Measurements from ENCODE around the gene MAP2K3. TPM values are rescaled to one million over a fixed set of nuclear protein-coding genes. Genes with fewer than 3 reads are reported as not detected.

The MAP2K3 gene
- total RNA-seq, 2 experiments from 2014 or later, result 87.0 to 87.2 TPM

DNA sequence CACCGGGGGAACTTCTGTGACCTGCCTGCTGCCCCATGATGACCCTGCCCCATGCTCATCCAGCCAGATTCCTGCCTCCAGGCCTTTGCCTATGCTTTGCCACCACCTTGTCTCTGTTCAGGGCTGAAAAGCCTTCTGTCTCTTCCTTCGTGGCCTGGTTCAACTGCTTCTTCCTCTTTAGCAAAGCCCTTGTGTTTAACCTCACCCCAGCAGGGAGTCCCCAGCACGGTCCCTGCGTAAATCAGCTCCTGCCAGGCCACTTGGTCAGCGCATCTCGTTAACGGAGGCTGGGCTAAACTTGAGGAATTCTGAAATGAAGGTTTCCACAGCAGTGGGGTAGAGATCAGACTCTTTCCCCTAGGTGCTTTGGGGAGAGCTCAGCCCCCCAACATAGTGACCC lies 75.5 kb downstream of the MAP2K3 start:
- no peak for DNase-seq
- CTCF ChIA-PET, result interaction anchor here (1.3 kb wide), 1 partner anchor 152 kb away, joined by 3 read pairs; no protein-coding TSS in a partner anchor
- Mint-ChIP-seq H3K27ac (no peak overlapping the region), H3K27me3 (ENCODE audit: low read depth) (no peaks in the 10 kb centered on the region), H3K4me3 (no peak overlapping the region), H3K36me3 (ENCODE audit: low read depth) (no peaks in the 10 kb centered on the region), H3K9me3 (no peaks in the 10 kb centered on the region), H3K4me1 (ENCODE audit: low read depth) (no peaks in the 10 kb centered on the region)
- intact Hi-C loops (cut with micrococcal nuclease), result no loop called here

DNA sequence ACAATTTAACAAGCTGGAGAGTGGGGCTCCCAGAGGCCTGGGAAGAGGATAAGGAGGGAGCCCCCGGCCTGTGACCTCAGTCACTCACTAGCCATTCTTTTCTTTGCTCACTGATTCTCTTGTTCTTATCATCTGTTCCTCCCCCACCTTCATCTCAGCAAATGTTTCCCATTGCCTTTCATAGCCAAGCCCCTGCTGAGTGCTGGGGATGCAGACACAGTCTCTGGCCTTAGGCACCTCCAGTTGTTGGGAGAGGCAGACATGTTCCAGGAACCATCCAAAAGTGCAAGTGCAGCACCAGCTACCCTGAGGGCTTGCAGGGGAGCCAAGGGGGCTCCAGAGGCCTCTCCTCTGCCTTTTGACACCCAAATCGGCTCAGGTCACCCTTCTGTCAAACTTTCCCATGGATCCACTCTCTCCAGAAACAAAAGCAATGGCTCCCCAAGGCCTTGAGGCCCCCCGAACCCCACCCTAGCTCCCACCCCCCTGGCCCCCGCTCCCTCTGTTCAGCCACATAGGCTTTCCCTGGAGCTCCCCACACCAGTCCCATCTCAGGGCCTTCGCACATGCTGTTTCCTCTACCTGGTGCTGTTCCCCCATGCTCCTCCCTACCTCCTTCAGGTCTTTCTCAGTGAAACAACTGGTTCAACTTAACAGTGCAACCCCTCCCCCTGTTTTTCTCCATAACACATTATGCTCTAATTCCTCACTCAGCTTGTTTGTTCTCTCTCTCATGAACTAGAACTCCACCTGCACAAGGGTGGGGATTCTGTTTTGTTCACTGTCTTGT lies 76.7 kb downstream of the MAP2K3 start:
- Mint-ChIP-seq H3K9me3 (no peaks in the 10 kb centered on the region), H3K27ac (no peak overlapping the region), H3K4me1 (ENCODE audit: low read depth) (no peaks in the 10 kb centered on the region), H3K36me3 (ENCODE audit: low read depth) (no peaks in the 10 kb centered on the region), H3K4me3 (no peak overlapping the region), H3K27me3 (ENCODE audit: low read depth) (no peaks in the 10 kb centered on the region)
- CTCF ChIA-PET, result no interaction called here
- DNase-seq, result no peak
- intact Hi-C loops (cut with micrococcal nuclease), result no loop called here

DNA sequence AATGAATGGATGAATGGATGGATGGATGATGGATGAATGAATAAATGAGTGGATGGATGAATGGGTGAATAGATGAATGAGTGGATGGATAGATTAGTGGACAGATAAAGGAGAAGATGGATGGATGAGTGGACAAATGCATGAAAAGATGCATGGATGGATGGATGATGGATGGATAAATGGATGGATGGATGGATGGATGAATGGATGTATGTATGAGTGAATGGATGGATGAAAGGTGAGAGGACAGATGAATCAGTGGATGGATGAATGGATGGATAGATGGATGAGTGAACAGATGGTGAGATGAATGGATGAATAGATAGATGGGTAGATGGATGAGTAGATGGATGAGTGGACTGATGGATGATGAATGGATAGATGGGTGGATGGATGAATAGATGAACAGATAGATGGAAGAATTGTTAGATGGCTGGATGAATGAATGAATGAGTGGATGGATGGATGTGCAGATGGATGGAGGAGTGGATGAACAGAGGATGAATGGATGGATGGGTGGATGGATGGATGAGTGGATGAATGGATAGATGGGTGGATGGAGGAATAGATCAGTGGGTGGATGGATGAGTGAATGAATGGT lies 77.9 kb downstream of the MAP2K3 start:
- no peaks in the 10 kb centered on the region for H3K9me3 Mint-ChIP-seq
- H3K27me3 Mint-ChIP-seq (ENCODE audit: low read depth), result no peaks in the 10 kb centered on the region

DNA sequence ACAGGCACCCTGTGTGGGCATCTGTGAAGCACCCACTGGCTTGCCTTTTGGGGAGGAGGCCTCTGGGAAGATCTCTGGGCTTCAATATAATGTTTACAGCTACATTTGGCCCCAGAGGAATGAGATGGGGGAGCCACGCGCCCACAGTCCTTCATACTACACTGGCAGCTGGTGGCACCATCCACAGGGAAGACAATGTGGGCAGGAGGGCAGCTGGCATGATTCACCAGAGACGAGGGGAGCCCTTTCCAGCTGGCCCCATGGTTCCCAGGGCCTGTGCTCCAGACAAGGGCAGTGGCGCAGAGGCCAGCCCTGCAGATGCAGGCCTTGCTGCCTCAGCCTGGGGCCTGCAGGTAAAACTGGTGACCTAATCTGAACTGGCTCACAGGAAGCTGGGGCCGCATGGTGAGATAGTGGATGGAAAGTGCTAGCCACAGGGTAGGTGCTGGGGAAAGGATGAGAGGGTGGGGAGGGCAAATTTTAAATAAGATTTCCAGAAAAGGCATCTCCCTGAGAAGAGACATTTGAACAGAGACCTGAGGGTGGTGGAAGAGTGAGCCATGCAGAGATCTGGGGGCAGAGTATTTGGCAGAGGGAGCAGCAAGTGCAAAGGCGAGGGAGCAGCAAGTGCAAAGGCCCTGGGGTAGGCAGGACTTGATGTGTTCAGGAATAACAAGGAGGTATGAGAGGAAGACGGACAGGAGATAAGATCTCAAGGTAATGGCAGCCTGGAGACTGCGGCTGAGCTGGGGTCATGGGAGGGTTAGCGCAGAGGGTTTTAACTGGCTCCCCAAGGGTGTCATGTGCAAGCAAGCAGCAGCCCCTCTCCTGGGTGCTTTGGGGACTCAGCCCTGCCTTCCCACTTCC lies 79.5 kb downstream of the MAP2K3 start:
- H3K27me3 Mint-ChIP-seq (ENCODE audit: low read depth), result no peaks in the 10 kb centered on the region
- no peak overlapping the region for H3K27ac Mint-ChIP-seq
- intact Hi-C loops (cut with micrococcal nuclease), result no loop called here
- no peaks in the 10 kb centered on the region for H3K9me3 Mint-ChIP-seq
- H3K36me3 Mint-ChIP-seq (ENCODE audit: low read depth), result no peaks in the 10 kb centered on the region
- no peak overlapping the region for H3K4me3 Mint-ChIP-seq
- CTCF ChIA-PET, result no interaction called here
- DNase-seq, result no peak
- H3K4me1 Mint-ChIP-seq (ENCODE audit: low read depth), result no peaks in the 10 kb centered on the region

More for the DNA sequence above, 77.9 kb downstream of the MAP2K3 start:
- no peaks in the 10 kb centered on the region for H3K36me3 Mint-ChIP-seq (ENCODE audit: low read depth)
- no peak for DNase-seq
- H3K4me1 Mint-ChIP-seq (ENCODE audit: low read depth), result no peaks in the 10 kb centered on the region
- no peak overlapping the region for H3K27ac Mint-ChIP-seq
- intact Hi-C loops (cut with micrococcal nuclease), result no loop called here
- H3K4me3 Mint-ChIP-seq, result no peak overlapping the region
- CTCF ChIA-PET, result no interaction called here

Other genes with a start within 250 kb of the MAP2K3 start
- 100 to 1,000 TPM; 140 to 144 TPM for gene USP22, start 241.7 kb upstream of the MAP2K3 start, total RNA-seq
- 10 to 100 TPM; 12.0 to 12.1 TPM for gene DHRS7B, start 157.7 kb upstream of the MAP2K3 start, total RNA-seq
- gene TMEM11, start 70.5 kb upstream of the MAP2K3 start, total RNA-seq, result 10 to 100 TPM; 23.6 to 28.2 TPM
- gene NATD1, start 31.3 kb upstream of the MAP2K3 start, total RNA-seq, result 1 to 10 TPM; 2.1 to 2.5 TPM
- gene KCNJ12, start 91.6 kb downstream of the MAP2K3 start, total RNA-seq, result not detected